Effector memory CD8-positive, alpha-beta T cell (primary cell): ENCODE data around the gene PARD3B.

Source experiments
- ATAC-seq: fragments of 150-1000 bp; cut with Tn5 transposase; replicated peaks from 2 replicates; pipeline ENCODE4 v1.10.0; 2021; ENCODE audit warnings: mild to moderate bottlenecking, moderate library complexity
- DNase-seq, 3 experiments: peaks; one replicate each; pipeline ENCODE4 v3.0.0; 2021
- H3K27ac Mint-ChIP-seq, 2 donors: one replicate each; pipeline ENCODE4 v1.8.0; 2022; ENCODE audit warnings: mild to moderate bottlenecking in 2 of 2, mixed read lengths in 2 of 2, moderate library complexity in 2 of 2
- H3K27me3 Mint-ChIP-seq, 2 donors: one replicate each; pipeline ENCODE4 v1.8.0; 2022; ENCODE audit warnings: mixed read lengths in 2 of 2
- H3K36me3 Mint-ChIP-seq: one replicate; pipeline ENCODE4 v1.8.0; 2022; ENCODE audit warnings: mild to moderate bottlenecking, moderate library complexity, mixed read lengths; ENCODE audit not compliant: insufficient read depth
- H3K4me1 Mint-ChIP-seq, 2 donors: one replicate each; pipeline ENCODE4 v1.8.0; 2022; ENCODE audit warnings: low read depth in 2 of 2, mixed read lengths in 2 of 2
- H3K4me3 Mint-ChIP-seq, 2 donors: one replicate each; pipeline ENCODE4 v1.8.0; 2022; ENCODE audit warnings: mild to moderate bottlenecking in 2 of 2, mixed read lengths in 2 of 2, moderate library complexity in 2 of 2
- H3K9me3 Mint-ChIP-seq, 2 donors: one replicate each; pipeline ENCODE4 v1.8.0; 2022; ENCODE audit warnings: mixed read lengths in 2 of 2

The PARD3B gene

DNA sequence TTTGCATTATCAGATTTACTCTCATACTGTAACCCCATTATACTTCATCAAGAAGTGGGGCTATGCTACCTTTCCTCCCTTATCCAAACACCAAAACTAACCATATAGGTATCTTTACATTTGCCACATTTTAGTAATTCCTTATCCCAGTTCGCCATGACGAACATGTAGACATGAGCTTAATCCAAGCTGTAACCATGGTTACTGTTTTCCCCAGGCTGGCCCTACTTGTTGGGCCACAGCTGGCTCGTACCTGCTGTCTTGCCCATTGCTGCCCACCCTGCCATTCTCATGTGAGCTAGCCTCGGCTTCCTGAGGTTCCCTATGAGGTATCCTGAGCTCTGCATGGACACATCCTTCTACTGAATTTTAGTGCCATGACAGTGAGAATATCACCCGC is 117.7 kb downstream of the PARD3B start:
- DNase-seq (no peak), ATAC-seq (no peak)
- peaks cover 2% of the 10 kb centered on the region for H3K36me3 Mint-ChIP-seq
- H3K4me3 Mint-ChIP-seq, result no peak overlapping the region
- H3K4me1 Mint-ChIP-seq, result no peaks in the 10 kb centered on the region
- H3K9me3 Mint-ChIP-seq, result no peaks in the 10 kb centered on the region
- no peaks in the 10 kb centered on the region for H3K27me3 Mint-ChIP-seq
- no peak overlapping the region for H3K27ac Mint-ChIP-seq

DNA sequence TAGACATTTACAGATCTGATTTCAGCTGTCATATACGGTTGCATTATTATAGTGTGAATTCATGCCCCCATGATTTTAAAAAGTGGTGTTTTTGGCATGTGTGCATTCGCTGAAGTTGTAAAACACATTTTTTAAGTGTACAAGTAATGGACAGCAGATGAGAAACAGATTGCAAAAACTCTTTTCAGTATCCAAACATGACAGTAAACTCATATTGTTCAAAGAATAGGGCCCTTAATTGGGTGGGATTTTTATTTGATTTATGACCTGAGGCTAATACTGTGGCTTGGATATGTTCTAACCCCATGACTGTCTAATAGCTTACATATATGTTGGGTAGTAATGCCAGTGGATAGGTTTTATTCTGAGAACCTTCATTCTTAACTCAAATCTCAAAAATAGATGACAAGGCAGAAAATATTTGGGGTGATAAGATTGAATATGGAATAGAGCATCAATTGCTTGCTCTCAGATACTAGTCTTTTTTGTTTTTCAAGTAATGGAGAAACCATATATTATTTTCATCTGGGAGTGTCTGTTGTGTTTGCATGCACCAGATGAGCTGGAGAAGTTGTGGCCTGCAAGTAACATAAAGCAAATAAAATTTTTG is 118.6 kb downstream of the PARD3B start:
- H3K4me3 Mint-ChIP-seq, result no peak overlapping the region
- no peaks in the 10 kb centered on the region for H3K27me3 Mint-ChIP-seq
- H3K9me3 Mint-ChIP-seq, result no peaks in the 10 kb centered on the region
- H3K27ac Mint-ChIP-seq, result no peak overlapping the region
- ATAC-seq (no peak), DNase-seq (no peak)
- H3K4me1 Mint-ChIP-seq, result no peaks in the 10 kb centered on the region
- H3K36me3 Mint-ChIP-seq, result peaks cover 2% of the 10 kb centered on the region

DNA sequence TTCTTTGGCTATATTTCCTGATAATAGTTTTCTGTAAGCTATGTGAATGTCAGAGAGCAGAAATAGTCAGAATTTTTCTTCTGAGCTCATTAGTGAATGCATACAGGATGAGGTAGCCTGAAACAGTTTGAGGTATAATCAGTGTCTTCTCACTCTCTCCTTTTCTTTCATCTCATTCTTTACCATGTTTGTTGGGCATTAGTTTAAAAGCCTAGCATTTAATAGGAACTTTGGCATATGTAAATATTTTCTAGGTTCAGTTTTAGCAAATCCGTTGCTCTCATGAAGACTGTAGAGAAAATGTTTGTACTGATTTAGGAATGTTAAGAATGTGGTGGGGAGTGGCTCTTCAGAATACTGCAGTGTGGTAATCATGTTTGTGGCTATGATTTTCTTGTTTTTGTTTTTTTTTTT is 119.4 kb downstream of the PARD3B start:
- H3K4me1 Mint-ChIP-seq, result no peaks in the 10 kb centered on the region
- no peaks in the 10 kb centered on the region for H3K27me3 Mint-ChIP-seq

DNA sequence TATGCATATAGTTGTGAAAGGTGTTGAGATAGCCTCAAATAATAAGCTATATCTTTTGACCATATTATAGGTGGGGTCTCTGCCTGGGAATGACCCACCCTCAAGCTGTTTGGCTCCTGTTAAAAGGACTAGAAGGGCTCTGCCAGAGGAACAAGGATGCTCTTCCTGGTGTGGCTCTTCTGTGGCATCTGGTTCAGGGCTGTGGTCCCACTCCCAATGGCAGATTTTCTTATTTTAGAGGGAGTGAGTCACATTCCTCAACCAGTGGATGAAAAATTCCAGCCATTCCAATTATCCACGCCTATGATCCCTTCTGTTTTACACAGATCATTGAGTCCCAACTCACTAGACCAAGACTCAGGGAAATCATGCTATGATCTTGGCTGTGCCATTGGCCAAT is 119.9 kb downstream of the PARD3B start:
- H3K9me3 Mint-ChIP-seq, result no peaks in the 10 kb centered on the region
- DNase-seq, result no peak
- H3K27ac Mint-ChIP-seq, result no peak overlapping the region
- no peak for ATAC-seq
- no peaks in the 10 kb centered on the region for H3K27me3 Mint-ChIP-seq
- H3K36me3 Mint-ChIP-seq, result peaks cover 2% of the 10 kb centered on the region
- no peak overlapping the region for H3K4me3 Mint-ChIP-seq
- H3K4me1 Mint-ChIP-seq, result no peaks in the 10 kb centered on the region

More for the DNA sequence above, 119.4 kb downstream of the PARD3B start:
- Mint-ChIP-seq H3K27ac (no peak overlapping the region), H3K4me3 (no peak overlapping the region), H3K9me3 (no peaks in the 10 kb centered on the region), H3K36me3 (peaks cover 2% of the 10 kb centered on the region)
- no peak for ATAC-seq
- no peak for DNase-seq

DNA sequence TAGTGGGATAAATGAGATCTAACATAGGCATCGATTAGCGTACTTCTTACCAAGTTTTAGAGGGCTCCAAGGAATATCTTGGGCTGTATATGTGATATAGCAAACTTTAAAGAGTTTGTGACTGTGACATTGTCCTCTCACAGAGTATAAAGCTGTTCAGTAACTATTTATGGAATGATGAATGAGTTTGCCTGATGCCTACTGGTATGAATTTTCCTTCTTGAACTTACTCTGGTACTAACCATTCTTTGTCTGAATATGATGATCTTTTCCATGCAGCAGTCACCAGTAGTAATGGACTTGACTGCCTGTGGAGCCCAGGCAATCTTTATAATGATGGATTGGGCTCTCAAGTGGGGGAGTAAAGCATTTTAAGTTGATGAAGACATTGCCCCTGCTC is 120.5 kb downstream of the PARD3B start:
- Mint-ChIP-seq H3K27me3 (no peaks in the 10 kb centered on the region), H3K4me1 (no peaks in the 10 kb centered on the region), H3K36me3 (peaks cover 2% of the 10 kb centered on the region), H3K9me3 (no peaks in the 10 kb centered on the region), H3K27ac (no peak overlapping the region), H3K4me3 (no peak overlapping the region)
- DNase-seq (no peak), ATAC-seq (no peak)

DNA sequence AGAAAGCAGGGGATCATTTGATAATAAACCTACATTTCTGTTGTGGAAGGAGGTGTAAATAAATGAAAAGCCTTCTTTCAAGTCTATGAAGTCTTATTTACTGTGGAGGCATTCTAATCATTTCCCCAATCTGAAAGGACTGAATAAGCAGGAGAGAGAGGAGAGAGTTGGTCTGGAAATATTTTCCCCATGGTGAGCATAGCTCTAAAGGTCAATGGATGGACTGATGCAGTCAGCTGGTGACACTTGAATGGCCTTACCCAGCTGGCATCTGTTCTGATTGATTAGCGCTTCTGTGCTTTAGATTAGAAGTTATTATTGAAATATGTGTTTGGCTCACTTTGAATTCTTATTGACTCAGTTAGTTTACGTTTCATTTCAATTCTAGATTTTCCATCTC is 122.7 kb downstream of the PARD3B start:
- H3K4me1 Mint-ChIP-seq, result no peaks in the 10 kb centered on the region
- H3K9me3 Mint-ChIP-seq, result no peaks in the 10 kb centered on the region
- DNase-seq, result no peak
- peaks cover 2% of the 10 kb centered on the region for H3K36me3 Mint-ChIP-seq
- H3K27ac Mint-ChIP-seq, result no peak overlapping the region
- no peaks in the 10 kb centered on the region for H3K27me3 Mint-ChIP-seq
- H3K4me3 Mint-ChIP-seq, result no peak overlapping the region
- ATAC-seq, result no peak

DNA sequence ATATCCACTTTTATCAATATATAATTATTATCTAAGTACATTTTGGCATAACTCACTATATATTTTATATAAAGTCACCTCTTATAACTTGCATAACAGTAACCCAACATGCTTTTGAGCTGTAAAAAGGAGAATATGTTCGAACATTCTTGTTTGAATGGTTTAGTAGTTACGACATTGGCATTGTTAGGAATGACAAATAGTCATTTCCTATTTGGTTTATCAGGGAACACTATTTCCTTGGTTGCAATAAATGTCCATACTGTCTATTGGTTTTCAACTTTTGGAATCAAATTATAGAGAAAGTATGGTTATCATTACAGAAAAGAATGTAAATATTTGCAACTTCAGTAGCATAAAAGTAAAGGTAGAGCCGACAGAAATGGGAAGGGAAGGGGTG is 124.1 kb downstream of the PARD3B start:
- no peaks in the 10 kb centered on the region for H3K9me3 Mint-ChIP-seq
- H3K4me1 Mint-ChIP-seq, result no peaks in the 10 kb centered on the region
- H3K4me3 Mint-ChIP-seq, result no peak overlapping the region
- H3K36me3 Mint-ChIP-seq, result peaks cover 2% of the 10 kb centered on the region
- no peak for DNase-seq
- H3K27ac Mint-ChIP-seq, result no peak overlapping the region
- no peak for ATAC-seq
- no peaks in the 10 kb centered on the region for H3K27me3 Mint-ChIP-seq

DNA sequence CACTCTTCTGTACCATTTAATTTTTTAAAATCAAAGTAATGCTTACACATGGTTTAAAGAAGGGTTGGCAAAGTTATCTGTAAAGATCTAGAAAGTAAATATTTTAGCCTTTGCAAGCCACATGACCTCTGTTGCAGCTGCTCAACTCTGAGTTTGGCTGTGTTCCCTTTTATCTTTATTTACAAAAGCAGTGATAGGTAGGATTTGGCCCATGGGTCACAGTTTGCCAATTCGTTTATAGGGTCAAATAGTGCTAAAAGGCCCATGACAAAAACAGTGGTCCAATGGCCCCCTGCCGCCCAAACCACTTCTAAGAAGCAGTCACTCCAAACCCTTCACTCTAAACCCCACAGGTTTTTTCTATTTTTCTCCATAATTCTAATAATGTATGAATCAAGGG is 124.8 kb downstream of the PARD3B start:
- no peaks in the 10 kb centered on the region for H3K4me1 Mint-ChIP-seq
- H3K9me3 Mint-ChIP-seq, result no peaks in the 10 kb centered on the region
- H3K36me3 Mint-ChIP-seq, result peaks cover 2% of the 10 kb centered on the region
- no peak overlapping the region for H3K27ac Mint-ChIP-seq
- no peak for DNase-seq
- no peak for ATAC-seq
- H3K27me3 Mint-ChIP-seq, result no peaks in the 10 kb centered on the region
- H3K4me3 Mint-ChIP-seq, result no peak overlapping the region

DNA sequence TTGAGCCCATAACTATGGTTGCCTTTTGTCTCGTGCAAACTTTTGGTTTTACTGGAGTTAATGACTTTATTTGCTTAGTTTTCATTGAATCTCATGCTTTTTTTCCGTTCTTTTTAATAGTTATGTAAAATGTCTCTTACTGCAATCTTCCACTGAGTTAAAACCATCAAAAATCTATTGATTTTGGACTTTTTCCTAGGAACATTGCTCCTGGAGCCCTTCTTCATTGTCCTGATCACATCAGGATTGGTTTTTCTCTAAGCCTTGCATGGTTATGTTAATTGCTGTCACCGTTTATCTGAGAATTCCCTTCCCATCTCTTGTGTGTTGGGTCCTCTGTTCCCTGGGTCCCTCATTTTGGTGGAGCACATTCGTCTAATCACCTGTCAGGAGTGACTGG is 125.5 kb downstream of the PARD3B start:
- ATAC-seq (no peak), DNase-seq (no peak)
- no peaks in the 10 kb centered on the region for H3K9me3 Mint-ChIP-seq
- H3K27ac Mint-ChIP-seq, result no peak overlapping the region
- no peak overlapping the region for H3K4me3 Mint-ChIP-seq
- H3K4me1 Mint-ChIP-seq, result no peaks in the 10 kb centered on the region
- no peaks in the 10 kb centered on the region for H3K27me3 Mint-ChIP-seq
- no peaks in the 10 kb centered on the region for H3K36me3 Mint-ChIP-seq

DNA sequence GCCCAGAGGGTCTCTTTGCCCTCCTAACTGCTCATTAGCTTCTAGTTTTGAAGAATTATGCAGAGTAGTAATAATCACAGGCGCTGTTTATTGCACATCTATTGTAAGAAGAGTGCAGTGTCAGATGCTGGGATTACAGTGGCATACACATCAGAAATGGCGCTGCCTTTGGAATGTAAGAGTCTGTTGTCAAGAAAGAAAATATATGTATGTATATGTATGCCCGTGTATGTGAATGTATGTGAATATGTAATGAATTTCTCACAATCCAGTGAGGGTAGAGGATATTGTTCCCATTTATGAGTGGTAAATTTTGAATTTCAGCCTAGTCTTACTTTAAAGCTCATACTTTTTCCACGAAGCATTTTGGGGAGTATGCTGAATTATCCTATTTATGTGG is 127.5 kb downstream of the PARD3B start:
- no peaks in the 10 kb centered on the region for H3K9me3 Mint-ChIP-seq

DNA sequence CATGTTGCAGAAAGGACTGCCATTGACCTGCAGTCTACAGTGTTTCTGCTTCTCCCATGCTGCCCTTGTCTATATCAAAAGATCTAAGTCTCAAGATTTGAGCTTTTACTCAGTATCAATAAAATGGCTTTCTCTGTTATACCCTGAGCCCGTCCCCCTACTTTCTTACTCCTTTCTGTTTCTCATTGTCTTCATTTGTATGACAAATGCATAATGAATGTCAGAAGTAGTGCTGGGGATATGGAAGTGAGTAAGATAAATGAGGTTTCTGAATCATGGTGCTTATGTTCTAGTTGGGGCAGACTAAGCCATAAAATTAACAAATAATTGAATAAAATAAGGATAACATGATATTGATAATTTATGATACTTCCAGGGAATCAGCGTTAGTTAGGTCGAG is 128.6 kb downstream of the PARD3B start:
- ATAC-seq (no peak), DNase-seq (no peak)
- no peaks in the 10 kb centered on the region for H3K27me3 Mint-ChIP-seq
- peaks cover 0 to 1% of the 10 kb centered on the region in 2 donors for H3K9me3 Mint-ChIP-seq
- H3K4me1 Mint-ChIP-seq, result no peaks in the 10 kb centered on the region
- no peak overlapping the region for H3K4me3 Mint-ChIP-seq
- H3K27ac Mint-ChIP-seq, result no peak overlapping the region
- H3K36me3 Mint-ChIP-seq, result no peaks in the 10 kb centered on the region

More for the DNA sequence above, 127.5 kb downstream of the PARD3B start:
- no peaks in the 10 kb centered on the region for H3K27me3 Mint-ChIP-seq
- no peak for ATAC-seq
- no peaks in the 10 kb centered on the region for H3K36me3 Mint-ChIP-seq
- DNase-seq, result no peak
- no peak overlapping the region for H3K4me3 Mint-ChIP-seq
- H3K4me1 Mint-ChIP-seq, result no peaks in the 10 kb centered on the region
- no peak overlapping the region for H3K27ac Mint-ChIP-seq

DNA sequence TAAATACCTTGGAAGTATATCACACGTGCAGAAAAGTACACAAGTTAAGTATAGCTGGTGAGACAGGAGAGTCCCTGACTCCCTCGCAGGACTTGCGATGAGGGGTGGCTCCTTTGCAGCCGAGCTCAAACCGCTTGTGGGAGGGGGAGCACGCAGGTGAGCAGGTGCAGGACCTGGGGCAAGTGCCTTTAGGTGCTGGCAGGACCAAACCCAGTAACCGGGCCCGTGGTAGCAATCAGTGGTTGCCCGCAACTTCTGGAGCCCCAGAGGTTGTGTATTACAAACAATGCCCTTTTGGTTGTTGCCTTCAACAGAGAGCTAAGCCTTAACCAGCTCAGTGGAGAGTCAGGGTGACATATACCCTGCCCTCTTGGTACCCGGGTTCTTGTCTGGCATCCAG is 132.8 kb downstream of the PARD3B start:
- Mint-ChIP-seq H3K4me1 (no peaks in the 10 kb centered on the region), H3K36me3 (no peaks in the 10 kb centered on the region), H3K9me3 (peaks cover 0 to 3% of the 10 kb centered on the region in 2 donors), H3K4me3 (no peak overlapping the region), H3K27ac (no peak overlapping the region), H3K27me3 (no peaks in the 10 kb centered on the region)
- no peak for DNase-seq
- ATAC-seq, result no peak

DNA sequence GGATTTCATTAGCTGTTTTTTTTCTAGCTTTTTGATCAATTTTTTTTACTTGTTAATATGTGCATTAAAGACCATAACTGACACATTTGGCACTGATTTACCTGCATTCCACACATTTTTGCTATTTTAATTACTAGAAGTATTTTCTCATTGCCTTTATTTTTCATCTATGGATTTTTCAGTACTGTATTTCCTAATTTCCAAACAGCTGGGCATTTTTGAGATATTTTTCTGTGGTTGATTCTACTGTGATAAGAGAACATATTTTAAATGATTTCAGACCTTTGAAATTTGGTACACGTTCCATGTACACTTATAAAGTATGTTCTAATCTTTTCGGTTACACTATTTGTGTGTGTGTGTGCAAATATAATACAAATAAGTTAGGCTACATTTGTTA is 135.3 kb downstream of the PARD3B start:
- Mint-ChIP-seq H3K27ac (no peak overlapping the region), H3K36me3 (no peaks in the 10 kb centered on the region), H3K4me1 (no peaks in the 10 kb centered on the region), H3K9me3 (peaks cover 0 to 3% of the 10 kb centered on the region in 2 donors), H3K4me3 (no peak overlapping the region), H3K27me3 (no peaks in the 10 kb centered on the region)
- no peak for ATAC-seq
- no peak for DNase-seq

DNA sequence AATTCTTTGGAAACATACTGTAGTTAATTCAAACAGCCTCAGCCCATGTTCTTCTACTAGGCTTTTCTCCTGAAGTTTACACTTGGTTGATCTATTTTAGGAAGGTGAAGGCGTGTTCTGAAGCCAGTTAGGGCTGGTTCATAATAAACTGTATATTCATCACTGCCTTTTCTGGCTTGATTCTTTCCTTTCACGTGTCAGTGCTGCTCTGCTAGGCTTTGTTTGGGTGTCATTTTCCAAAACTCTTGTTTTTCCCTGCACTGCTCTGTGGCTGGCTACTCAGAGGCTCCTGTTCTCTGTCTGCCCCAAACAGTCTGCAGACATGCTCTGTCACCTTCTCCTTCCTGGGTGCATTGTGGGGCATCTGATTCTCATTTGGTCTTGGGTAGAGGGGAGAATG is 136.1 kb downstream of the PARD3B start:
- no peak for DNase-seq
- peaks cover 0 to 3% of the 10 kb centered on the region in 2 donors for H3K9me3 Mint-ChIP-seq

DNA sequence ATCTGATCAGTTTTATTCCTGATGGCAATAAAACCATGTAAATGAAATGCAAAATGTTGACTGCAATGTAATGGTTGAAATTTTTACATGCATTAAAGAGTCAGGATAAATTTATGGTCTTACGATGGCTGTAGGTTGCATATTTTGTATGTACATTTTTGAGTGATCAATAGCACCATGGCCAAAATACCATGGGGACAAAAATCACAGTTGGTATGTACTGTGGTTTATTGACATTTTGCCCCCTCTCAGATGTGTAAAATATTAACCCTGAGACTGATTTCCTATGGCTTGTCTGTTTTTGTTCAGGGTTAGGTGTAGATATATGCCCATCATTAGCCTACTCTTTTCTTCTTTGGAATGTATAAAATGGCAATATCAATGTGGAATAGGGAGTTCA is 138.1 kb downstream of the PARD3B start:
- no peak for ATAC-seq
- no peak for DNase-seq
- Mint-ChIP-seq H3K4me1 (no peaks in the 10 kb centered on the region), H3K27ac (no peak overlapping the region), H3K9me3 (peaks cover 0 to 4% of the 10 kb centered on the region in 2 donors), H3K27me3 (no peaks in the 10 kb centered on the region), H3K36me3 (no peaks in the 10 kb centered on the region), H3K4me3 (no peak overlapping the region)

More for the DNA sequence above, 136.1 kb downstream of the PARD3B start:
- Mint-ChIP-seq H3K4me3 (no peak overlapping the region), H3K27ac (no peak overlapping the region), H3K36me3 (no peaks in the 10 kb centered on the region), H3K27me3 (no peaks in the 10 kb centered on the region), H3K4me1 (no peaks in the 10 kb centered on the region)
- ATAC-seq, result no peak
